ENCODE results near the gene FEZ2. TPM values are rescaled to one million over a fixed set of nuclear protein-coding genes. Genes with fewer than 3 reads are reported as not detected.

Gene FEZ2, protein sequence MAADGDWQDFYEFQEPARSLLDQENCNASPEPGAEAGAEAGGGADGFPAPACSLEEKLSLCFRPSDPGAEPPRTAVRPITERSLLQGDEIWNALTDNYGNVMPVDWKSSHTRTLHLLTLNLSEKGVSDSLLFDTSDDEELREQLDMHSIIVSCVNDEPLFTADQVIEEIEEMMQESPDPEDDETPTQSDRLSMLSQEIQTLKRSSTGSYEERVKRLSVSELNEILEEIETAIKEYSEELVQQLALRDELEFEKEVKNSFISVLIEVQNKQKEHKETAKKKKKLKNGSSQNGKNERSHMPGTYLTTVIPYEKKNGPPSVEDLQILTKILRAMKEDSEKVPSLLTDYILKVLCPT
- 64.4 and 72.6 TPM in 2 replicates for total RNA-seq (2013; cell fraction: nucleolus; rRNA removed)
- 8.1 and 12.7 TPM in 2 replicates for total RNA-seq (2014; rRNA removed)
- total RNA-seq (2014; rRNA removed; fragmentation: Illumina TruSeq; extraction: Trizol), result 12.3 and 14.1 TPM in 2 replicates
- 8.0 and 8.4 TPM in 2 replicates for total RNA-seq (2021)
- 3.1 TPM for polyA plus RNA-seq (2011; ENCODE audit: low read depth)
- polyA plus RNA-seq (2011; rRNA removed), result 15.4 and 25.0 TPM in 2 replicates
- polyA plus RNA-seq (2011; cell fraction: cytosol; rRNA removed), result 4.0 and 4.7 TPM in 2 replicates
- polyA plus RNA-seq (2011; cell fraction: nucleus; rRNA removed), result 12.8 and 14.2 TPM in 2 replicates
- polyA plus RNA-seq (2012), result 6.6 and 7.6 TPM in 2 replicates
- polyA plus RNA-seq (2014; fragmentation: Illumina TruSeq; extraction: Trizol), result 10.5 and 13.8 TPM in 2 replicates
- polyA plus RNA-seq (2014; fragmentation: Nextera tagmentation; extraction: Ambion mirVana), result 1 to 10 TPM; 3.0 to 3.8 TPM
- polyA plus RNA-seq (2014; rRNA removed), result 5.0 and 5.2 TPM in 2 replicates
- polyA plus RNA-seq (2016; fragmentation: Nextera tagmentation; extraction: Ambion mirVana), result 1 to 10 TPM; 4.1 to 4.3 TPM
- polyA minus RNA-seq (2011; rRNA and poly(A)+ RNA removed), result 9.2 and 12.8 TPM in 2 replicates
- polyA minus RNA-seq (2011; cell fraction: cytosol; rRNA and poly(A)+ RNA removed), result 2.0 and 3.0 TPM in 2 replicates
- polyA minus RNA-seq (2011; cell fraction: nucleus; rRNA and poly(A)+ RNA removed), result 13.2 and 20.4 TPM in 2 replicates
- percentile 82 among the genes with signal in this experiment for Bru-seq, nascent RNA
- percentile 74 among the genes with signal in this experiment for BruChase-seq, experiment 1, labeled RNA remaining after a 6-hour chase
- BruChase-seq, experiment 2, labeled RNA remaining after a 2-hour chase, result percentile 81 among the genes with signal in this experiment
- long read RNA-seq, experiment 1, result 0 reads
- long read RNA-seq, experiment 2, partial matches to known transcripts, result 1 of 7 reads
- long read RNA-seq, experiment 2, other reads (novel, unspliced or antisense), result 6 of 7 reads

DNA sequence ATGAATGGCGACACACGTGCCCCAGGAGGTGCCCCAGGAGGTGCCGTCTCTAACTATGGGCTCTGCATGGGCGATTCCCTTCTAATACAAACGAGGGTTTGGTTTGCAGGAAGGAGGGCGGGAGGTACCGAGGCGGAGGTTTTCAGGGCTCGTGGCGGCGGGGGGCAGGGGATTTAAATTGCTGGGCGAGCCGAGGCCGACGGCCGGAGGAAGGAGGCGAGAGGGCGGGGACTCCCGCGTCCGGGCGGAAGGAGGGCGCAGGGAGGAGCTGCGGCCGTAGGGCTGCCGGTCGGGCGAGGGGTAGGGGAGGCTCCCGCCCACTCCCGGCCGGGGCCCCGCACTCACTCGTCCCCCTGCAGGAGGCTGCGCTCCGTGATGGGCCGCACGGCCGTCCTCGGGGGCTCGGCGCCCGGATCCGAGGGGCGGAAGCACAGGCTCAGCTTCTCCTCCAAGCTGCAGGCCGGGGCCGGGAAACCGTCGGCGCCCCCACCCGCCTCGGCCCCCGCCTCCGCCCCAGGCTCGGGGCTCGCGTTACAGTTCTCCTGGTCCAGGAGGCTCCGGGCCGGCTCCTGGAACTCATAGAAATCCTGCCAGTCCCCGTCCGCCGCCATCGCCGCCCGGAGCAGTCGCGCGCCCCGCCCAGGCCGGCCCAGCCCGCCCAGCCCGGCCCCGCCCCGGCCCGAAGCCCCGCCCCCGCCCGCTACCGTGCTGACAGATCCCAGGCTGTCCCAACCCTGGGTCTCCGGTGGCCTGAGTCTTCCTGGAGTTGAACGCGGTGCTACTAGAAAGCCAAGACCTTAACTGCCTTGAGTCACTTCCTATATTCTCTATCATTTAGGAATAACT lies at the start of gene FEZ2:
TSS of gene FEZ2 (minus strand) at position 637 of the 846 bp plus-strand sequence. CDS start at position 611, 26 bp downstream.
- peak; percentile 99 for ATAC-seq
- H3K36me3 ChIP-seq (ENCODE audit: control insufficient read depth in 2 of 2, insufficient read depth in 2 of 2, low read length in 1 of 2), result no peaks in the 10 kb centered on the region
- ChIA-PET SMC1A (ENCODE audit: uncharacterized antibody, unreplicated experiment) (interaction anchor here (1.0 kb wide), 1 partner anchor 69 kb away, joined by 3 read pairs; no protein-coding TSS in a partner anchor), RAD21 (ENCODE audit: unreplicated experiment) (no interaction called here), CTCF (no interaction called here), POLR2A (no interaction called here)
- peaks cover 17% of the 10 kb centered on the region for H3K79me2 ChIP-seq (ENCODE audit: control insufficient read depth, insufficient read depth, low read length)
- peak; percentile 24 for DNase-seq (ENCODE audit: low read depth, low spot score)
- H3K9ac ChIP-seq (ENCODE audit: control insufficient read depth, insufficient read depth, low read length), result peak within 1 kb of the TSS; percentile 67
- no peaks in the 10 kb centered on the region for H3K27me3 ChIP-seq (replicated peaks in 1 of 2; ENCODE audit: control insufficient read depth in 2 of 2, insufficient read depth in 2 of 2, low read length in 1 of 2)
- H3K4me2 ChIP-seq (ENCODE audit: control insufficient read depth, insufficient read depth), result peak within 1 kb of the TSS; percentile 70
- BruUV-seq (replicated peaks), result no TSS peak
- H3K4me3 ChIP-seq, result peak within 1 kb of the TSS; percentile 80
- H3K27ac ChIP-seq (ENCODE audit: control insufficient read depth, insufficient read depth), result peak within 1 kb of the TSS; percentile 65; the same call in 1 of the 2 replicates
- peak; percentile 23 for FAIRE-seq
- WGBS (ENCODE audit: insufficient coverage, insufficient replicate concordance, low lambda C conversion rate, missing lambda C conversion rate), result 2% methylated on average over 44 of the region's 81 CpGs
- no peaks in the 10 kb centered on the region; the same call in 2 of the 3 replicates for H3K9me3 ChIP-seq (replicated peaks; ENCODE audit: control insufficient read depth, insufficient read depth, low read length)
- intact Hi-C loops (cut with micrococcal nuclease; ENCODE audit: unreplicated experiment) (loop anchor here (2.0 kb wide), 1 partner anchor 67 kb away; no protein-coding TSS in a partner anchor), in situ Hi-C loops (cut with MboI) (no loop called here)
- peak within 1 kb of the TSS; percentile 89 for H2AFZ ChIP-seq (ENCODE audit: control insufficient read depth, low read depth, low read length)
- H3K4me1 ChIP-seq (ENCODE audit: control insufficient read depth, insufficient read depth, low read length), result no peaks in the 10 kb centered on the region
- H4K20me1 ChIP-seq (ENCODE audit: control insufficient read depth, insufficient read depth), result no peaks in the 10 kb centered on the region
- TF ChIP-seq NFIC (IDR thresholded peaks at IDR 0.05; ENCODE audit: low read depth, low read length) (no peak), NFYB (IDR thresholded peaks at IDR 0.05; ENCODE audit: insufficient read depth, low read depth, low read length) (no peak), NR2C2 (IDR thresholded peaks at IDR 0.05; ENCODE audit: borderline replicate concordance, control insufficient read depth, insufficient read length, low read depth) (no peak), SIN3A (IDR thresholded peaks at IDR 0.05; ENCODE audit: low read depth, low read length) (no peak), MLLT1 (IDR thresholded peaks at IDR 0.05) (no peak), GATAD2B (conservative IDR thresholded peaks at IDR 0.05; ENCODE audit: low read depth) (peak; percentile 73), POU2F2 (IDR thresholded peaks at IDR 0.05; ENCODE audit: borderline replicate concordance, low read depth, low read length) (no peak), RAD51 (IDR thresholded peaks at IDR 0.05) (no peak), KDM1A (IDR thresholded peaks at IDR 0.05; ENCODE audit: borderline replicate concordance) (no peak), HDAC6 (IDR thresholded peaks at IDR 0.05; ENCODE audit: unreplicated experiment) (no peak), USF1 (IDR thresholded peaks at IDR 0.05; ENCODE audit: borderline replicate concordance, extremely low read length, insufficient read depth, low read depth, low read length) (no peak), ASH2L (IDR thresholded peaks at IDR 0.05; ENCODE audit: borderline replicate concordance, low read depth) (no peak), IKZF1 (conservative IDR thresholded peaks at IDR 0.05) (peak; percentile 55), CHD4 (IDR thresholded peaks at IDR 0.05) (no peak), BHLHE40 (IDR thresholded peaks at IDR 0.05; ENCODE audit: borderline replicate concordance in 1 of 2, low read depth in 2 of 2, low read length in 1 of 2) (peak; percentile 32 to 69; a peak in 2 of 4 replicates), GABPA (IDR thresholded peaks at IDR 0.05; ENCODE audit: low read depth) (no peak)

All from GM12878 (cell line).